ENCODE data around the gene TCIRG1.

DNA sequence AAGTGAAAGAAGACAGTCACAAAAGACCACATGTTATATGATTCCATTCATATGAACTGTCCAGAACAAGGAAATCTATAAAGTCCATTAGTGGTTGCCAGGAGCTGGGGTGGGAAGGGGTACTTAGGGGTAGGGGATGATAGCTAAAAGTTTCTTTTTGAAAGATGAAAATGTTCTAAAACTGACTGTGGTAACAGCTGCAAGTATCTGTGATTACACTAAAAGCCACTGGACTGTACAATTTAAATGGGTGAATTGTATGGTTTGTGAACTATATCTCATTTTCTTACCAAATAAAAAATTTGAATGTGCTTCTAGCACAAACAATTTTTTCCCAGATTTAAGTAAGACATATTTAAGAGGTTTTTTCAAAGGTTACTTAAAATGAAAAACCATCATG is 60.2 kb downstream of the TCIRG1 start:
- TF ChIP-seq KAT7 (CRISPR knock-in tag; IDR thresholded peaks at IDR 0.05; ENCODE audit: borderline replicate concordance), result no peak
- TF ChIP-seq FOXJ3 (CRISPR knock-in tag; IDR thresholded peaks at IDR 0.05; ENCODE audit: borderline replicate concordance), result no peak
- no peak for TF ChIP-seq CTCF (IDR thresholded peaks at IDR 0.05)
- no peak for TF ChIP-seq NR3C1 (CRISPR knock-in tag; conservative IDR thresholded peaks at IDR 0.05; ENCODE audit: low read depth)

Data from WTC11 (cell line).